H9 (cell line): Measurements from ENCODE around the gene F5. TPM values are rescaled to one million over a fixed set of nuclear protein-coding genes. Genes with fewer than 3 reads are reported as not detected.
"Not testable (repeated sequence)": the region's sequence is repeated elsewhere in the genome, so short reads cannot be mapped to it uniquely, and the experiment has no call there.

Experiments used
- DNase-seq: peaks from one replicate; pipeline ENCODE4 v3.0.0-alpha.2; 2017
- H2AFZ ChIP-seq: one replicate; pipeline ENCODE4 v1.6.1; 2013; ENCODE audit warnings: mild to moderate bottlenecking, low read length, control low read depth, moderate library complexity
- H2AK5ac ChIP-seq: 2 replicates; pipeline ENCODE4 v1.6.1; 2013; ENCODE audit warnings: low read length, control low read depth, mixed read lengths; ENCODE audit not compliant: insufficient read length
- H2BK120ac ChIP-seq: one replicate; pipeline ENCODE4 v1.6.1; 2013; ENCODE audit warnings: low read depth, mild to moderate bottlenecking, low read length, control low read depth, inconsistent platforms; ENCODE audit not compliant: poor library complexity, severe bottlenecking
- H2BK12ac ChIP-seq: 2 replicates; pipeline ENCODE4 v1.6.1; 2013; ENCODE audit warnings: low read length, control low read depth, mixed read lengths, low read depth; ENCODE audit not compliant: insufficient read length
- H2BK15ac ChIP-seq: 2 replicates; pipeline ENCODE4 v1.6.1; 2013; ENCODE audit warnings: low read depth, low read length, control low read depth
- H2BK20ac ChIP-seq: one replicate; pipeline ENCODE4 v1.6.1; 2013; ENCODE audit warnings: low read depth, mild to moderate bottlenecking, low read length, control low read depth, inconsistent platforms; ENCODE audit not compliant: poor library complexity, severe bottlenecking
- H2BK5ac ChIP-seq: 2 replicates; pipeline ENCODE4 v1.6.1; 2013; ENCODE audit warnings: low read length, control low read depth, mixed read lengths; ENCODE audit not compliant: insufficient read length
- H3K14ac ChIP-seq: 2 replicates; pipeline ENCODE4 v1.6.1; 2013; ENCODE audit warnings: low read length, control low read depth; ENCODE audit not compliant: insufficient read depth
- H3K18ac ChIP-seq: 2 replicates; pipeline ENCODE4 v1.6.1; 2013; ENCODE audit warnings: low read depth, mild to moderate bottlenecking, mixed read lengths, low read length, control low read depth; ENCODE audit not compliant: insufficient read length
- H3K23ac ChIP-seq: 2 replicates; pipeline ENCODE4 v1.6.1; 2013; ENCODE audit warnings: low read length, control low read depth, mixed read lengths, low read depth; ENCODE audit not compliant: insufficient read length
- H3K23me2 ChIP-seq: 2 replicates; pipeline ENCODE4 v1.6.1; 2013; ENCODE audit warnings: low read depth, mild to moderate bottlenecking, mixed read lengths, low read length, control low read depth; ENCODE audit not compliant: insufficient read length, poor library complexity, severe bottlenecking
- H3K27ac ChIP-seq: 2 replicates; pipeline ENCODE4 v1.5.1; 2013; ENCODE audit warnings: low read length, control low read depth, mixed read lengths, low read depth; ENCODE audit not compliant: insufficient read length
- H3K27me3 ChIP-seq: 2 replicates; pipeline ENCODE4 v1.6.1; 2013; ENCODE audit warnings: low read length, control low read depth, inconsistent platforms; ENCODE audit not compliant: insufficient read depth
- H3K4ac ChIP-seq: 2 replicates; pipeline ENCODE4 v1.6.1; 2013; ENCODE audit warnings: low read depth, mild to moderate bottlenecking, control low read depth, inconsistent platforms, low read length, moderate library complexity
- H3K4me1 ChIP-seq: 2 replicates; pipeline ENCODE4 v1.6.1; 2013; ENCODE audit warnings: low read length, control low read depth, inconsistent platforms; ENCODE audit not compliant: insufficient read depth
- H3K4me2 ChIP-seq: 2 replicates; pipeline ENCODE4 v1.6.1; 2013; ENCODE audit warnings: low read length, control low read depth, mixed read lengths; ENCODE audit not compliant: insufficient read length, insufficient read depth
- H3K56ac ChIP-seq: 2 replicates; pipeline ENCODE4 v1.6.1; 2013; ENCODE audit warnings: low read depth, mild to moderate bottlenecking, mixed read lengths, low read length, control low read depth; ENCODE audit not compliant: insufficient read length
- H3K79me1 ChIP-seq: 2 replicates; pipeline ENCODE4 v1.6.1; 2013; ENCODE audit warnings: low read depth, mild to moderate bottlenecking, moderate library complexity, low read length, control low read depth, inconsistent platforms; ENCODE audit not compliant: insufficient read depth, poor library complexity, severe bottlenecking
- H3K79me2 ChIP-seq: 2 replicates; pipeline ENCODE4 v1.6.1; 2013; ENCODE audit warnings: low read length, control low read depth, inconsistent platforms; ENCODE audit not compliant: insufficient read depth
- H3K9ac ChIP-seq: 2 replicates; pipeline ENCODE4 v1.6.1; 2013; ENCODE audit warnings: low read length, control low read depth, mixed read lengths; ENCODE audit not compliant: insufficient read length; ENCODE audit errors: extremely low read depth
- H3K9me3 ChIP-seq: one replicate; pipeline ENCODE4 v1.6.1; 2013; ENCODE audit warnings: low read depth, low read length, inconsistent platforms; ENCODE audit not compliant: control insufficient read depth
- H3T11ph ChIP-seq: one replicate; pipeline ENCODE4 v1.6.1; 2013; ENCODE audit warnings: mild to moderate bottlenecking, low read length, control low read depth, inconsistent platforms
- H4K20me1 ChIP-seq: one replicate; pipeline ENCODE4 v1.6.1; 2013; ENCODE audit not compliant: control insufficient read depth, insufficient read length, insufficient read depth
- H4K5ac ChIP-seq: 2 replicates; pipeline ENCODE4 v1.6.1; 2013; ENCODE audit warnings: low read depth, mild to moderate bottlenecking, mixed read lengths, low read length, control low read depth; ENCODE audit not compliant: insufficient read length
- H4K8ac ChIP-seq: replicated peaks from 2 replicates; pipeline ENCODE4 v1.6.1; 2013; ENCODE audit warnings: low read length, control low read depth, mixed read lengths, low read depth; ENCODE audit not compliant: insufficient read length
- H4K91ac ChIP-seq: 2 replicates; pipeline ENCODE4 v1.6.1; 2013; ENCODE audit warnings: low read depth, mild to moderate bottlenecking, moderate library complexity, mixed read lengths, low read length, control low read depth; ENCODE audit not compliant: insufficient read length
- H3K27ac Mint-ChIP-seq, 3 experiments: 2 replicates in 2 of 3; 3 replicates in 1 of 3; pipeline ENCODE4 v1.8.0; 2020 to 2021; ENCODE audit warnings: mixed read lengths in 3 of 3, mild to moderate bottlenecking in 1 of 3, moderate library complexity in 1 of 3
- H3K27me3 Mint-ChIP-seq: 2 replicates; pipeline ENCODE4 v1.8.0; 2021; ENCODE audit warnings: low read depth, mild to moderate bottlenecking, moderate library complexity, mixed read lengths
- H3K36me3 Mint-ChIP-seq, 3 experiments: 2 replicates in 2 of 3; 3 replicates in 1 of 3; pipeline ENCODE4 v1.8.0; 2020 to 2021; ENCODE audit warnings: low read depth in 3 of 3, mixed read lengths in 3 of 3; ENCODE audit not compliant: insufficient read depth in 1 of 3
- H3K4me1 Mint-ChIP-seq, 2 experiments: 2 replicates each; pipeline ENCODE4 v1.8.0; 2020; ENCODE audit warnings: mixed read lengths in 2 of 2
- H3K4me3 Mint-ChIP-seq, 2 experiments: 2 replicates in 1 of 2; 3 replicates in 1 of 2; pipeline ENCODE4 v1.8.0; 2020 to 2021; ENCODE audit warnings: mild to moderate bottlenecking in 2 of 2, mixed read lengths in 2 of 2, moderate library complexity in 1 of 2
- H3K9me3 Mint-ChIP-seq, 2 experiments: 2 replicates in 1 of 2; 3 replicates in 1 of 2; pipeline ENCODE4 v1.8.0; 2020; ENCODE audit warnings: mild to moderate bottlenecking in 2 of 2, mixed read lengths in 2 of 2, moderate library complexity in 1 of 2
- CTCF ChIP-seq: fragments of 200-600 bp; sonication (generic); conservative IDR thresholded peaks from 3 replicates; pipeline ENCODE4 v1.8.0; 2021; ENCODE audit warnings: antibody characterized with exemption, mild to moderate bottlenecking
- WGBS: extraction: QIAGEN DNeasy Blood & Tissue Kit; methylation state at CpG from one replicate; pipeline ENCODE4 v1.1.7; 2013; ENCODE audit warnings: missing lambda C conversion rate, low lambda C conversion rate, mixed read lengths; ENCODE audit not compliant: insufficient read length; ENCODE audit errors: extremely low coverage; 5-methylcytosine and 5-hydroxymethylcytosine counted together
- total RNA-seq: library from RNA; stranded (reverse); gene quantifications from 2 replicates; pipeline ENCODE4 v1.2.1, GENCODE V29; 2021

F5 gene
- total RNA-seq, 1 experiment from 2014 or later: 0.04 TPM

GRCh38 chr1:169507413-169507812 lies 78.9 kb downstream of the F5 start:
- Histone ChIP-seq H4K91ac (no peak overlapping the region), H2BK12ac (no peak overlapping the region), H3K79me1 (no peaks in the 10 kb centered on the region), H2BK15ac (no peak overlapping the region), H3K14ac (no peak overlapping the region), H3K27me3 (no peaks in the 10 kb centered on the region), H2BK5ac (no peak overlapping the region), H3K4me1 (no peaks in the 10 kb centered on the region), H3K56ac (no peak overlapping the region), H3K9me3 (no peaks in the 10 kb centered on the region), H3K79me2 (no peaks in the 10 kb centered on the region), H3K9ac (no peak overlapping the region), H4K8ac (no peak overlapping the region), H3K23me2 (no peaks in the 10 kb centered on the region), H3K23ac (no peak overlapping the region), H4K20me1 (no peaks in the 10 kb centered on the region), H2BK120ac (no peak overlapping the region), H3K4me2 (no peak overlapping the region), H4K5ac (no peak overlapping the region), H3K27ac (no peak overlapping the region), H2AFZ (no peak overlapping the region), H2BK20ac (no peak overlapping the region), H3K4ac (no peak overlapping the region), H2AK5ac (no peak overlapping the region), H3K18ac (no peak overlapping the region), H3T11ph (no peak overlapping the region)
- Mint-ChIP-seq H3K9me3 (peaks cover 0 to 6% of the 10 kb centered on the region in 2 experiments; a peak in 2 of 5 replicates), H3K27me3 (no peaks in the 10 kb centered on the region), H3K4me1 (peaks cover 0 to 2% of the 10 kb centered on the region in 2 experiments; a peak in 1 of 4 replicates), H3K36me3 (no peaks in the 10 kb centered on the region), H3K4me3 (no peak overlapping the region), H3K27ac (no peak overlapping the region)
- no peak for TF ChIP-seq CTCF
- WGBS: no CpG with 5 or more reads among the region's 2 CpGs
- no peak for DNase-seq

GRCh38 chr1:169503601-169504000 lies 82.7 kb downstream of the F5 start:
- not testable (repeated sequence) for H3K27me3 ChIP-seq, H3K56ac ChIP-seq, H2BK120ac ChIP-seq, DNase-seq, H3K23ac ChIP-seq, H3K9me3 ChIP-seq, H3K9ac ChIP-seq, H3K27ac ChIP-seq, H3K23me2 ChIP-seq, H4K20me1 ChIP-seq, H3K14ac ChIP-seq, H3K79me2 ChIP-seq, H3T11ph ChIP-seq, H4K5ac ChIP-seq, H3K4ac ChIP-seq, H4K8ac ChIP-seq, H3K27me3 Mint-ChIP-seq, H2BK12ac ChIP-seq, H3K4me1 ChIP-seq, H3K79me1 ChIP-seq, H3K4me2 ChIP-seq, H2BK20ac ChIP-seq, H3K4me1 Mint-ChIP-seq, H3K27ac Mint-ChIP-seq, H2BK15ac ChIP-seq, H2AFZ ChIP-seq, H2BK5ac ChIP-seq, H3K4me3 Mint-ChIP-seq, H3K36me3 Mint-ChIP-seq, H4K91ac ChIP-seq, H3K18ac ChIP-seq, H2AK5ac ChIP-seq
- peaks cover 2 to 12% of the 10 kb centered on the region in 2 experiments; a peak in 3 of 5 replicates for H3K9me3 Mint-ChIP-seq
- no CpG with 5 or more reads among the region's 2 CpGs for WGBS
